Fibroblast of skin of right biceps (primary cell): ENCODE data around the gene C1RL.
A peak's percentile ranks its signal among the peaks of the same experiment; 100 is the strongest.
"Not testable (repeated sequence)": the region's sequence is repeated elsewhere in the genome, so short reads cannot be mapped to it uniquely, and the experiment has no call there.

Experiments used
- DNase-seq: peaks from one replicate; pipeline ENCODE4 v3.0.0-alpha.2; 2013

C1RL gene

DNA sequence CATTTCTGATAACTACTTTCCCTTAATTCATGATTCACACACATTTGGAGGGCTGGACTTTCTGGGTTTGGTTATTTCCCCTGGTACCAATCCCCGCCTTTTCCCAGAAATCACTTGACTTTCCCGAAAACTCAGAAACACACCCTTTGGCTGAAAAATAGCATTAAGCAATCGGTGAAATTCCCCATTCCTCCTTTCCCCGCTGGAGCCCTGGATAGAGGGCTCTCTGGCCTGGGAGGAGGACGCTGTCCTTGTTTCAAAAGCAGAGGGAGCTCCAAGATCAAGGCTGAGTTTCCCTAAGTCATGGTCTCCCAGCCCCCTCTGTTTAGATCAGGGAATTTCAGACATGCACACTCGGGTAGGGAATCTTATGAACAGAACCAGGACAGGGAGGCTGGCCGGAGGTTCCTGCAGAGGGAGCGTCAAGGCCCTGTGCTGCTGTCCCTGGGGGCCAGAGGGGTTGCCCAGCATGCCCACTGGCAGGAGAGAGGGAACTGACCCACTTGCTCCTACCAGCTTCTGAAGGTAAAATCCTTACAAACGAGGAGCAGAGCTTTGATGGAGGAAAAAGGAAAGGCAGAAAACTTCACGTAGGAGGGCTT, 48.6 kb downstream of the C1RL start, which contains the start of gene C1S:
Gene C1S, plus strand, starts transcription at position 366 of the 602 bp plus-strand sequence. CDS start 1,195 bp downstream, outside the sequence.
- peak; percentile 97 for DNase-seq

GRCh38 chr12:7059780-7060179, 49.2 kb downstream of the C1RL start:
- DNase-seq, result no peak

GRCh38 chr12:7058850-7059395, 50.1 kb downstream of the C1RL start:
- DNase-seq, result no peak

DNA sequence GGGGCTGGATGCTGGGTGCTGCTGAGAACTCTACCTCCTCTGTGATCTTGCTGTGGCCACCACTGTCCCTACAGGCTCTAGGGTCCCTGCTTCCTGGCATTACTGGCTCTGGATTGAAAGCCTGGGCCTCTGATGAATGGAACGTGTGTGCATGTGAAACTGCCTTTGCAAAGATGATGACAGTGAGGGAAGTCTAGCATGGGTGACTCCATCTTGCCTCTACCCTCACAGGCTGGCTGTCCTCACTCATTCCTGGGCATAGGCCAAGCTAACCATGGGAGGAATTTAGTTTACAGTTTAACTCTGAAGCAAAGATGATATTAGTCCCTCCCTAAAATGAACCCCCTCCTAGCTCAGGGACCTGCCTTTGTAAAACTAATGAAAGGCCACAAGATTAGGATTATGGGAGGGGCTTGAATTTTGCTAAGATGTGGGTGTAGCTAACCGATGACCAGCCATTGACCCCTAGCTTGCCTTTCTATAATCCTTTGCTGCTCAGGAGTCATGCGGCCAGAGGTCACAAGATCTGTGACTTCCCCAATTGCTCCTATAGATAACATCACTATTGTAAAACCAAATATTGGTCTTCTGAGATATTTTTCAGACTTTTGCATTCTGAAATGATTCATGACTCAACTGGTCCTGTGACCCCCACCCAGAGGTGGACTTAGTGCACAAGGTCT, 50.7 kb downstream of the C1RL start:
- DNase-seq, result no peak

GRCh38 chr12:7055736-7056135, 53.3 kb downstream of the C1RL start:
- not testable (repeated sequence) for DNase-seq

DNA sequence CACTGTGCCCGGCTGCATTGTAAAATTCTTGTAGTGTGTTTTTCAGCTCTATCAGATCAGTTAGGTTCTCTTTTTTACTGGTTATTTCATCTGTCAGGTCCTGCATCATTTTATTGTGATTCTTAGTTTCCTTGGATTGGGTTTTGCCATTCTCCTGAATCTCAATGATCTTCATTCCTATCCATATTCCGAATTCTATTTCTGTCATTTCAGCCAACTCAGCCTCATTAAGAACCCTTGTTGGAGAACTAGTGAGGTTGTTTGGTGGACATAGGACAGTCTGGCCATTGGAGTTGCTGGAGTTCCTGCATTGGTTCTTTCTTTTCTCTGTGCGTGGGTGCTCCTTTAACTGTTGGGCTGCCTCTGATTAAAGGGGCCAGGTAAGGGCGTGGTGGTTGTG, 54.1 kb downstream of the C1RL start:
- DNase-seq, result no peak

DNA sequence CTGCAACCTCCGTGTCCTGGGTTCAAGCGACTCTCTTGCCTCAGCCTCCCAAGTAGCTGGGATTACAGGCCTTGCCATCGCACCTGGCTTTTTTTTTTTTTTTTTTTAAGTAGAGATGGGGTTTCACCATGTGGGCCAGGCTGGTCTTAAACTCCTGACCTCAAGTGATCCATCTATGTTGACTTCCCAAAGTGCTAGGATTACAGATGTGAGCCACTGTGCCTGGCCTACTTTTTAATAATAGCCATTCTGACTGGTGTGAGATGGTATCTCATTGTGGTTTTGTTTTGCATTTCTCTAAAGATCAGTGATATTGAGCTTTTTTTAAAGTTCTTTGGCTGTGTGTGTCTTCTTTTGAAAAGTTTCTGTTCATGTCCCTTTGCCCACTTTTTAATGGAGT, 59.0 kb downstream of the C1RL start:
- not testable (repeated sequence) for DNase-seq

DNA sequence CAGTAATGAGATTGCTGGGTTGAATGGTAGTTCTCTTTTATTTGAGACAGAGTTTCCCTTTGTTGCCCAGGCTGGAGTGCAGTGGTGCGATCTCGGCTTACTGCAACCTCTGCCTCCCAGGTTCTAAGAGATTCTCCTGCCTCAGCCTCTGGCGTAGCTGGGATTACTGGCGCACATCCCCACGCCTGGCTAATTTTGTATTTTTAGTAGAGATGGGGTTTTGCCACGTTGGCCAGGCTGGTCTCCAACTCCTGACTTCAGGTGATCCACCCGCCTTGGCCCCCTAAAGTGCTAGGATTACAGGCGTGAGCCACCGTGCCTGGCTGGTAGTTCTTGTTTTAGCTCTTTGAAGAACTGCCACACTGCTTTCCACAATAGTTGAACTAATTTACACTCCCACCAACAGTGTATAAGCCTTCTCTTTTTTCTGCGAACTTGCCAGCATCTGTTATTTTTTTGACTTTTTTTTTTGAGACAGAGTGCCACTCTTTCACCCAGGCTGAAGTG, 59.5 kb downstream of the C1RL start:
- DNase-seq, result not testable (repeated sequence)

GRCh38 chr12:7047306-7047705, 61.7 kb downstream of the C1RL start:
- DNase-seq, result no peak

DNA sequence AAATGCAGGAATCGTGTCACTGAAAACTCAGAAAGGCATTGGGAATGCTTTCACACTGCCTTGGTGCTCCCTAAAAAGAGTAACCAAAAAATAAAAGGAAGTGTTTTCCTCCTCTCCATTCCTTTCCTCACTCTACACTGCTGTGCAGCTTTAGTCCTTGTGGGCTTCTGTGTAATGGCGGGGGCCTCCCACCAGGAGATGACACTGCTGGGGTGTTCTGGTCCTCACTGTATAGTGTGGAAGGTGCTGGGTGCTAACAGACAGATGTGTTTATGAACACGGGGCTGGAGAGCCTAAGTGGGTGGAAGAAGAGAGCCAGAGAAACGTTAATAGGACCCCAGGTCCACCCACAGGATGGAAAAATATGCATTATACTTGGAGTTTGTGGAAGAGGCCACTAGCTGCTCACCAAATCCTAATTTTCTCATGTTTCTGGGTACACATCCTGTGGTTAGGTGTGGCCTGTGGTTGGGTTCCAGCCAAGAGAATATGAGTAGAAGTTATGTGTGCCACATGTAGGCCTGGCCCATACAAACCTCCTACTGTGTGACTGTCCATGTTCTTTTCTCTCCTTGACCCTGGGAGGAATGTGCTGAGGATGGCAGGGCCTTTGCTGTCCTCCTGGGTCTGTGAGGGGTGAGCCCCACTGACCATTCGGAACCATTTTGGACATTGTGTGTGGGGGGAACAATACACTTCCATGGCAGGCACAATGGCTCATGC, 62.5 kb downstream of the C1RL start:
- DNase-seq, result no peak

DNA sequence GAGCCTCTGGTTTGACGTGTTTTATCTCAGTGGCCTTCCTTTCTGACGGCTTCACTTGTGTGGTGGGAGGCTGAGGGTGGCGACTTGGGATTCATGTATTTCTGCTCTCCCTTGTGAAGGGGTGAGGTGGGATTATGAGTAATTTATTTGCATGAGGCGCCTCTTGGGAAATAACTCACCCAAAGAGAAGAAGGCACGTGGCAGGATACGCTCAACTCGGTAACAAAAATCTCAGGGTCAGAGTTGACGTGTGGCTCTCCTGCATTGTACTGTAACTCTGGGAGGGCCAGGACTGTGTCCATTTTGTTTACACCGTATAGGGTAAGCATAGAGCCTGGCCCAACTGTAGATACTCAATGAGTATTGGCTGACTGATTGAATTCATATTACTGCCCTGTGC, 63.1 kb downstream of the C1RL start:
- no peak for DNase-seq
